ENCODE data around the gene C11orf65. TPM values are rescaled to one million over a fixed set of nuclear protein-coding genes. Genes with fewer than 3 reads are reported as not detected.

C11orf65 gene
- total RNA-seq, 2 donors from 2014 or later = 0.18 to 4.3 TPM

DNA sequence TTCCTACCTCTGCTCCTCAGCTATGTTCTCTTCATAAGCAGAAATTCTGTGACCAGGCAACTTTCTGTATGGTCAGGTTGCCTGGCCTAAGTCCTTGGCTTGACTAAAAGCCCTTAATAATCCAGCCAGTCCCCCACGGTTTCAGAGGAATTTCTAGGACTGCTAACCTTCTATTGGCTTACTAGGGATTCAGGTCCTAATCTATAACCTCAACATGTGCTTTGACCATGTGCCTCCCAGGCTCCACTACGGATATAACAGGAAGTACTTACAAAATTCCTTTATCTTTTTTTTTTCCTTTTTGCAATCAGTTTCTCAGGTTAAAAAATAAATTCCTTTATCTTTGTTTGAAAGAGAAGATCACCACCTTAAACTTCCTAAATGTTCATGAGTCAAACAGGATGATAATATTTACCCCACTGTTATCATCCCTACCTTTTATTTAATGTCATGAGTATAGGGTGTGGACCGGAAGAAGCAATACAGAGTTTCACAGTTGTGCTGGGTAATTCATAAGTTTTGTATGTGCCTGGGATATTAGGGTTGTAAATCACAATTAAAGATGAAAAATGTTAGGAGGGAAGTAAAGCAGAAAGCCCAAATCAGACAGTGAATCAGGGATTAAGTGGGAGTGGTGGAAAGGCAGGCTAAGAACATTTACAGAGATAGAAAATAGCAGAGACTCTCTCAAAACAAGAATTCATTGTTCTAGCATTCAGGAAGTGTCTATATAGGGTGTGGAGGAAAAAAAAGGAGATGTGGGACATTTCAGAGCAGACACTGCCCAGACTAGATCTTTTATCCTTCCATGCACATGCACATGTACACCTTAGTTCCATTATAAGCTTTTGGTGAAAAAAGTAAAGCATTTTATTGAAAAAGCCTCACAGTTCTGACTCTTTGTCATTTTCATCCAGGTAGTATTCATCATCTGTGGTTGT is 41.6 kb upstream of the C11orf65 start:
- Histone ChIP-seq H3K4me1 (replicated peaks) (no peaks in the 10 kb centered on the region), H3K27me3 (replicated peaks; ENCODE audit: insufficient read depth) (no peaks in the 10 kb centered on the region), H3K9me3 (no peaks in the 10 kb centered on the region), H3K4me3 (no peak overlapping the region), H3K36me3 (no peaks in the 10 kb centered on the region), H3K27ac (no peak overlapping the region)
- 70% methylated on average over 3 of the region's 3 CpGs for WGBS
- TF ChIP-seq POLR2AphosphoS5 (IDR thresholded peaks at IDR 0.05) = no peak
- TF ChIP-seq POLR2A (IDR thresholded peaks at IDR 0.05) = no peak
- TF ChIP-seq CTCF (IDR thresholded peaks at IDR 0.05) = no peak
- no peak for DNase-seq (ENCODE audit: low spot score)
- intact Hi-C loops (cut with DNase I) = no loop called here

DNA sequence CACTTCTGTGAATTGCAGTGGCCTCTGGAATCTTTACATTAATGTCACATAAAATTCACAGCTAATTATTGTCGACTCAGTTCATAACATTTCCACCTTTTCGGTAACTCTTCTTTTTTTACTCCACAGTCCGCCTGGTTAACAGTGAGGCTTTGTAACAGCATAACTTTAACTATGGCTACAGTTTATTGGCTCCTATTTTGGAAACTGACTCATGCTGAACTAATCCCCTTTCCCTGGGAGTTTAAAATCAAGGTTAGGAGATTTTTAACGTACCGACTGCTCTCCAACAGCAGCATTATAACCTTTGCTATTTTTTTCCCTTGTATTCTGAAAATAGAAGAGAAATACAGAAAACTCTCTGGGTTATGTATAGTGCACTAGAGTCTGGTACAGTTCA is 34.1 kb upstream of the C11orf65 start:
- Histone ChIP-seq H3K4me1 (replicated peaks) (no peaks in the 10 kb centered on the region), H3K36me3 (no peaks in the 10 kb centered on the region), H3K27me3 (replicated peaks; ENCODE audit: insufficient read depth) (no peaks in the 10 kb centered on the region), H3K4me3 (no peak overlapping the region), H3K9me3 (no peaks in the 10 kb centered on the region), H3K27ac (no peak overlapping the region)
- intact Hi-C loops (cut with DNase I) = no loop called here
- no peak for DNase-seq (ENCODE audit: low spot score)
- TF ChIP-seq POLR2AphosphoS5 (IDR thresholded peaks at IDR 0.05) = no peak
- no peak for TF ChIP-seq POLR2A (IDR thresholded peaks at IDR 0.05)
- TF ChIP-seq CTCF (IDR thresholded peaks at IDR 0.05) = no peak
- 32% methylated on average over 5 of the region's 5 CpGs for WGBS

- TF ChIP-seq CTCF (IDR thresholded peaks at IDR 0.05) (no peak), POLR2AphosphoS5 (IDR thresholded peaks at IDR 0.05) (no peak), POLR2A (IDR thresholded peaks at IDR 0.05) (no peak)
- H3K27ac ChIP-seq = no peak overlapping the region
- H3K9me3 ChIP-seq = no peaks in the 10 kb centered on the region
- H3K4me1 ChIP-seq (replicated peaks) = no peaks in the 10 kb centered on the region
- no peaks in the 10 kb centered on the region for H3K36me3 ChIP-seq
- 42% methylated on average over 2 of the region's 2 CpGs for WGBS
- H3K27me3 ChIP-seq (replicated peaks; ENCODE audit: insufficient read depth) = no peaks in the 10 kb centered on the region
- H3K4me3 ChIP-seq = no peak overlapping the region
- intact Hi-C loops (cut with DNase I) = no loop called here
- DNase-seq (ENCODE audit: low spot score) = no peak
These were observed 33.4 kb upstream of the C11orf65 start for GRCh38 chr11:108500721-108501120.

GRCh38 chr11:108500169-108500568 is 32.8 kb upstream of the C11orf65 start:
- Histone ChIP-seq H3K9me3 (no peaks in the 10 kb centered on the region), H3K4me1 (replicated peaks) (no peaks in the 10 kb centered on the region), H3K4me3 (no peak overlapping the region), H3K36me3 (no peaks in the 10 kb centered on the region), H3K27ac (no peak overlapping the region), H3K27me3 (replicated peaks; ENCODE audit: insufficient read depth) (no peaks in the 10 kb centered on the region)
- TF ChIP-seq POLR2AphosphoS5 (IDR thresholded peaks at IDR 0.05) (no peak), CTCF (IDR thresholded peaks at IDR 0.05) (no peak), POLR2A (IDR thresholded peaks at IDR 0.05) (no peak)
- intact Hi-C loops (cut with DNase I) = no loop called here
- WGBS = 55% methylated on average over 4 of the region's 4 CpGs
- no peak for DNase-seq (ENCODE audit: low spot score)

All from prostate gland (tissue), 2 donors.